SJSA1 (cell line): ENCODE results near the gene LIMS1. TPM values are rescaled to one million over a fixed set of nuclear protein-coding genes. Genes with fewer than 3 reads are reported as not detected.
"Not testable (repeated sequence)": the region's sequence is repeated elsewhere in the genome, so short reads cannot be mapped to it uniquely, and the experiment has no call there.

Experiments
- DNase-seq, 2 experiments: peaks; one replicate each; pipeline ENCODE4 v3.0.0-alpha.2; 2015 to 2020; ENCODE audit warnings: low spot score in 2 of 2, low read depth in 1 of 2
- H3K27ac ChIP-seq: fragments of 250-450 bp; sonication (Bioruptor Pico); 2 replicates; pipeline ENCODE4 v1.5.1; 2020; ENCODE audit warnings: mild to moderate bottlenecking, moderate library complexity
- H3K27me3 ChIP-seq: fragments of 250-450 bp; sonication (Bioruptor Pico); replicated peaks from 2 replicates; pipeline ENCODE4 v1.5.1; 2020; ENCODE audit warnings: mild to moderate bottlenecking, moderate library complexity
- H3K36me3 ChIP-seq: fragments of 250-450 bp; sonication (Bioruptor Pico); 2 replicates; pipeline ENCODE4 v1.5.1; 2020; ENCODE audit warnings: mild to moderate bottlenecking
- H3K4me1 ChIP-seq: fragments of 250-450 bp; sonication (Bioruptor Pico); replicated peaks from 2 replicates; pipeline ENCODE4 v1.6.1; 2021; ENCODE audit warnings: mild to moderate bottlenecking
- H3K4me3 ChIP-seq: fragments of 250-450 bp; sonication (Bioruptor Pico); 2 replicates; pipeline ENCODE4 v1.5.1; 2020; ENCODE audit warnings: mild to moderate bottlenecking
- H3K9me3 ChIP-seq: fragments of 250-450 bp; sonication (Bioruptor Pico); replicated peaks from 2 replicates; pipeline ENCODE4 v1.5.1; 2020; ENCODE audit warnings: mild to moderate bottlenecking
- total RNA-seq: library from RNA; depleted of rRNA; stranded (reverse); fragments of >200 nt; shearing (Covaris generic); gene quantifications from 2 replicates; pipeline ENCODE4 v1.2.3, GENCODE V29; 2014

The LIMS1 gene
- total RNA-seq, 1 experiment from 2014 or later, result 169 TPM

DNA sequence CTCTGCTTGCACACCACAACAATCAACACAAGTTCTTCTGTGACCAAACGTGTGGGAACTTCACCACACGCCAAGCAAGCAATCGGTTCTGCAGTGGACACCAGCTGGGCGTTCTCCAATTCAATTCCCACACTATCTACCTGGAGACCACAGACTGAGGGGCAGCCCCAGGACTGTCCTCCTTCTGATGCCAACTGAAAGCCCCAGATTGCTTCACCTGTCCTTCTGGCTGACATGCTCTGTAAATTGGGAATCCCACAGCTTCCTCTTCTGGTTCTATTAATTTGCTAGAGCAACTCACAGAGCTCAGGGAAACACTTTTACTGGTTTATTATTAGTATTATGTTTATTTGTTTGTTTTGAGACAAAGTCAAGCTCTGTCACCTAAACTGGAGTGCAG is 131.7 kb downstream of the LIMS1 start:
- not testable (repeated sequence) for H3K4me3 ChIP-seq, H3K36me3 ChIP-seq, DNase-seq, H3K27ac ChIP-seq, H3K27me3 ChIP-seq, H3K9me3 ChIP-seq, H3K4me1 ChIP-seq

GRCh38 chr2:108667140-108667539 is 132.9 kb downstream of the LIMS1 start:
- not testable (repeated sequence) for H3K27ac ChIP-seq, H3K4me1 ChIP-seq, H3K4me3 ChIP-seq, H3K36me3 ChIP-seq, DNase-seq, H3K9me3 ChIP-seq, H3K27me3 ChIP-seq

- not testable (repeated sequence) for H3K9me3 ChIP-seq, H3K27me3 ChIP-seq, DNase-seq, H3K27ac ChIP-seq, H3K4me3 ChIP-seq, H3K36me3 ChIP-seq, H3K4me1 ChIP-seq
These were observed 136.0 kb downstream of the LIMS1 start for GRCh38 chr2:108670282-108670681.

GRCh38 chr2:108672200-108672805 is 138.0 kb downstream of the LIMS1 start:
- H3K27me3 ChIP-seq, H3K27ac ChIP-seq, H3K4me3 ChIP-seq, H3K9me3 ChIP-seq, H3K36me3 ChIP-seq, H3K4me1 ChIP-seq, DNase-seq: not testable (repeated sequence)

DNA sequence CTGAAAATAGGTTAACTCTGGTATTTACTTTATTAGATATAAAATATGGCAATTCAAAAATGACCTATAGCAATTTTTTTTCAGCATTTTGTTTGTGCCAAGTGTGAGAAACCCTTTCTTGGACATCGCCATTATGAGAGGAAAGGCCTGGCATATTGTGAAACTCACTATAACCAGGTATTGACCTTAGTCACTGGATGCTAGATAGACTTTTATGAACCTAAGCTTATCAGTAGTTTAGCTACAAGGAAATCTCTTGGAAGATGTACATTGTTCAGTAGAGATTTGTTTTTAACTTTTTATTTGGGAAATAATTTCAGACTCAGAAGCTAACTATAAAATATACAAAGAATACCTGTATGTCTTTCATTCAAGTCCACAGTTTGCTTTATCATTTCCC is 142.3 kb downstream of the LIMS1 start:
- not testable (repeated sequence) for H3K9me3 ChIP-seq, DNase-seq, H3K4me1 ChIP-seq

GRCh38 chr2:108677239-108677744 is 143.0 kb downstream of the LIMS1 start:
- DNase-seq, H3K4me3 ChIP-seq, H3K4me1 ChIP-seq, H3K27me3 ChIP-seq, H3K27ac ChIP-seq, H3K9me3 ChIP-seq: not testable (repeated sequence)
- H3K36me3 ChIP-seq, result peaks cover 26% of the 10 kb centered on the region

More for the DNA sequence above, 142.3 kb downstream of the LIMS1 start:
- H3K27ac ChIP-seq, H3K27me3 ChIP-seq, H3K4me3 ChIP-seq: not testable (repeated sequence)
- peaks cover 22% of the 10 kb centered on the region for H3K36me3 ChIP-seq

DNA sequence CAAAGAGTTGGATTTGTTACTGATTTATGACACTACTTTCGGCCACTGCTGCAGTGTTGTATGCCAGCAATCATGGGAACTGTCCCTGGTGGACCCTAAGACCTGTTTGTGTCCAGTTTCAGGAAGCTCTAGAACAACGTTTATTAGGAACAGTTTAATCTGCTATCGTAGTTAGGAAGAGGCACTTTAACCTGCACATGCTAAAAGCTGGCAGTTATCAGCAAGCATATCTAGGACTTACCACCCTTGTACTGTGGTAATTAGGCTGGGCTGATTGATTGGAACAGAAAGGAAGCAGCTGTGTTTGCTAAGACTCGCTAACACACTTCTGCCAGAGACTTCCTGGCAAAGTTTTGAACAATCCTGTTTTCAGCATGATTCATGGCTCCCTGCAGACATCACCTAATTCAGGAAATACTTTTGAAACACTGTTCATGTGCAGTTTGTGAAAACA is 144.0 kb downstream of the LIMS1 start:
- not testable (repeated sequence) for H3K27ac ChIP-seq, H3K27me3 ChIP-seq, DNase-seq, H3K9me3 ChIP-seq, H3K4me3 ChIP-seq, H3K4me1 ChIP-seq
- H3K36me3 ChIP-seq, result peaks cover 25% of the 10 kb centered on the region

- not testable (repeated sequence) for H3K4me1 ChIP-seq, H3K9me3 ChIP-seq, H3K4me3 ChIP-seq, DNase-seq, H3K27me3 ChIP-seq, H3K27ac ChIP-seq
- peaks cover 37% of the 10 kb centered on the region for H3K36me3 ChIP-seq
These were observed 146.5 kb downstream of the LIMS1 start for GRCh38 chr2:108680805-108681204.

DNA sequence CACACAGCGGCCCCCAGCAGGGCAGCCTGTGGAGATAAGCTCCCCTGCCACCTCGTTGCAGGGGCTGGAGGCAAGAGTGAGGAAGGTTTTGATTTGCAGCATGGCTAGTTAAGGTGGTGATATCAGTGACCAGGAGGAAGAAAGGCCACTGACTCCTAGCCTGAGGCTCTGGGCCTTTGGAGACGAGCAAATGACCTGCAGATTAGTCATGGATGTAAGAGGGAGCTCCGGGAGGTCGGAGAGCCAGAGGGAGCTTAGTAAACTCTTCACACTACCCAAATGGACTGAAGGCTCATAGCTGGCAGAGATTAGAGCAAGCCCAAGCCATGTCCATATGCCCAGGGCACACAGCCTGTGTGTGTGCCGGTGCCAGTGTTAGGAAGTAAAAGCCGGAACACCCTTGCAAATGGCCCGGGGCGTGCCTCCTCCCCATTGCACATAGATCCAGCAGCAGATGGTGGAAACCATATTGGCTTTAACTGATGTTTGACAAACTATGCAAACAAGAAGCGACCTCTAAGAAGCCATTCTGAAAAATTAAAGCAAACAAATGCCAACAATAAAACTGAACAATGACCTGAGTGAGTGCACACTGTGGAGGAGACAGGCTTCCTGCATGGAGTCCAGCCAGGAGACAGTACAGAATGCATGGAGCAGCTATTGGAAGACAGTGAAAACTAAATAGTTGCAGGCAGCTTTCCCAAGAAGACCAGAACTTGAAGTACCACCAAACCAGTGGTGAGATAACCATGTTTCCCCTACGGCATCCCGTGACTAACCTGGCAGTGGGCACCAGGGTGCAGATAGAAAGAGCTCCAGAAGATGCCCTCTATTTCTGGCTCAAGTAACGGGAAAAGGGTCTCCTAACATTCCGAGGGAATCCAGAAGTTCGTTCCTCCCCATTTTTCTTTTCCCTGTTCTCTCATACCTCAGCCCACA is 154.8 kb downstream of the LIMS1 start:
- peaks cover 16% of the 10 kb centered on the region for H3K36me3 ChIP-seq
- not testable (repeated sequence) for DNase-seq, H3K4me1 ChIP-seq, H3K9me3 ChIP-seq, H3K27me3 ChIP-seq, H3K4me3 ChIP-seq, H3K27ac ChIP-seq

- not testable (repeated sequence) for H3K27me3 ChIP-seq, H3K9me3 ChIP-seq, H3K4me3 ChIP-seq, H3K4me1 ChIP-seq, DNase-seq, H3K27ac ChIP-seq, H3K36me3 ChIP-seq
These were observed 155.7 kb downstream of the LIMS1 start for GRCh38 chr2:108690001-108690400.

GRCh38 chr2:108691447-108691846 is 157.2 kb downstream of the LIMS1 start:
- Histone ChIP-seq H3K4me3 (no peak overlapping the region), H3K36me3 (no peaks in the 10 kb centered on the region), H3K27ac (no peak overlapping the region), H3K4me1 (no peaks in the 10 kb centered on the region), H3K9me3 (no peaks in the 10 kb centered on the region), H3K27me3 (no peaks in the 10 kb centered on the region)
- DNase-seq, result no peak

DNA sequence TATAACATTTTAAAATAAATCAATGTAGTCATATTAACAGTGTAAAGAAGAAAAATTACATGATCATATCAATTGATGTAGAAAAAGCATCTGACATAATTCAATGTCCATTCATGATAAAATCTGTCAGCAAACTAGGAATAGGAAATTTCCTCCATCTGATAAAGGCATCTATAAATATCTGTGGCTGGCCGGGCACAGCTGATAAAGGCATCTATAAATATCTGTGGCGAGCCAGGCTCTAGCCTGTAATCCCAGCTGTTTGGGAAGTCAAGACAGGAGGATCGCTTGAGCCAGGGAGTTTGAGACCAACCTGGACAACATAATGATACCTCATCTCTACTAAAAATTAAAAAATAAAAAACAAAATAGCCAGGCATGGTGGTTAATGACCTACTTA is 166.9 kb downstream of the LIMS1 start:
- Histone ChIP-seq H3K9me3 (no peaks in the 10 kb centered on the region), H3K27me3 (no peaks in the 10 kb centered on the region), H3K27ac (no peak overlapping the region), H3K4me3 (no peak overlapping the region), H3K36me3 (no peaks in the 10 kb centered on the region), H3K4me1 (no peaks in the 10 kb centered on the region)
- DNase-seq, result no peak

GRCh38 chr2:108701806-108702205 is 167.5 kb downstream of the LIMS1 start:
- Histone ChIP-seq H3K27ac (no peak overlapping the region), H3K4me3 (no peak overlapping the region), H3K9me3 (no peaks in the 10 kb centered on the region), H3K27me3 (no peaks in the 10 kb centered on the region), H3K4me1 (no peaks in the 10 kb centered on the region), H3K36me3 (no peaks in the 10 kb centered on the region)
- no peak for DNase-seq

- Histone ChIP-seq H3K4me3 (no peak overlapping the region), H3K27ac (no peak overlapping the region), H3K36me3 (no peaks in the 10 kb centered on the region), H3K27me3 (no peaks in the 10 kb centered on the region), H3K4me1 (no peaks in the 10 kb centered on the region), H3K9me3 (no peaks in the 10 kb centered on the region)
- DNase-seq, result no peak
These were observed 170.6 kb downstream of the LIMS1 start for GRCh38 chr2:108704871-108705270.
